GM21381 (cell line): ENCODE data around the gene PBX3.

Experiments
- ATAC-seq: cut with Tn5 transposase; IDR thresholded peaks from one replicate; pipeline ENCODE4 v1.9.1; 2021; ENCODE audit warnings: mild to moderate bottlenecking, moderate library complexity; ENCODE audit not compliant: unreplicated experiment

The PBX3 gene

DNA sequence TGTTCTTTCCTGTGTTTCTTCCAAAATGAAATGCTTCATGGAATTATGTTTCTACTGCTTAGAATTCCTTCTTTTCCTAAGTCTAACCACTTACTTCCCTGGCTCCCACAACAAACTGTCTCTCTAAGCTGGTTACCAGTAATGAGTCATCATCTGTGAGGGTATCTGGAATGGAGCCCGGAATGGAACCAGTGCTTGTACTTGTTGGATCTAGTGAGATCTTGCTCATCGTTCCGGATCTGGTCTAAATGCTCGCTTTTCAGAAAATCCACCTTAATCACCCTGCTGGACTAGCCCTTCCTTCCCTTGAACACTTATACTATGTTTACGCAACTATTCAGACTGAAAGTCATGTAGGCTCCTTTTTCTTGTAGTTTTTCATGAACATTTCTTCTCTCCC lies 184.8 kb downstream of the PBX3 start:
- ATAC-seq: no peak

DNA sequence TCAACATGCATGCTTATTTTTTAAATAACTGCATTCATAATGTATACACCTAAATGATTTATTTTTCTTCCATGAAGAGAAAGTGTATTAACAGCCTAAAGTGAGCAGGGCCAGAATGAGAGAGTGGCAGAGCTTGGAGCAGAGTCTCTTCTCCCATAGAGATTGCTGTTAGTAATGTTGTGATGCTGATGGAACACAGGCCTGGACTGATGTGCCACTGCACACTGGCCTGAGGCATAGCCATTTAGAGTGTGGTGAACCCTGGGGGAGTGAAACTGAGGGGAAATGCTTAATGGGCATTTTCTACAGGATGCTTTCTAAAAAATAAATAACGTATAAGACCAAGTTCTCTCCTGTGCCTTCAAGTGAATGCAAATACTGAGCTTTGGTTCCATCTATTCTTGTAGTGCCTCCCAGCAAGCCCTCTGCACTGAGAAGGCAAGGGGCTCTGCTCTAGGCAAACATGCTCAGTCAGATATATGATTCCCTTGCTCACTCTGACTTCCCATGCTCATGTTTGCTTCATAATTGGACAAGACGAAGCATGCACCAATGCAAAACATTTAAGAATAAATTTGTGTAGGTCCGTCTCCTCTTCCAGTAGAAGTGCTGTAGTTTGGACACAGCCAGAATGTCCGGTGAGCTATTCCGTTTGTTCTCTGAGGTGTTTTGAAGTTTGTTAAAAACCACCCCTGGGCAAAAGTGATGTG lies 185.7 kb downstream of the PBX3 start:
- ATAC-seq: no peak

DNA sequence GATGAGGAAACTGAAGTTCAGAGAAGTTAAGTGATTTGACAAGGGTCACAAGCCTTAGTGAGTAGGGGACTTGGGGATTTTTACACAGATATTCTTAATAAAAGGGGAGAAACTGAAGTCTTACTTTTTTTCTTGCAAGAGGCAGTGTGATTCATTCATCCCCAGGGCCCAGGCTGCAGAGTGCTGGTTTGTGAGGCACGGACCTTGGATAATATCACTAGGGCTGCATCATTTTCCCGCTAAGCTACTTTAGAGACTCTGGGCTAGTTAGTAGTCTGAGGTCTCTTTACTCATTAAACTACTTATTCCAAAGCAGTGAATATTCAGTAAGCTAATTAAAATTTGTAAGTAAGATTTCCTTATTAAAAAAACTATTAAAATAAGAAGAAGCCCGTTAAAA lies 195.0 kb downstream of the PBX3 start:
- ATAC-seq: no peak

DNA sequence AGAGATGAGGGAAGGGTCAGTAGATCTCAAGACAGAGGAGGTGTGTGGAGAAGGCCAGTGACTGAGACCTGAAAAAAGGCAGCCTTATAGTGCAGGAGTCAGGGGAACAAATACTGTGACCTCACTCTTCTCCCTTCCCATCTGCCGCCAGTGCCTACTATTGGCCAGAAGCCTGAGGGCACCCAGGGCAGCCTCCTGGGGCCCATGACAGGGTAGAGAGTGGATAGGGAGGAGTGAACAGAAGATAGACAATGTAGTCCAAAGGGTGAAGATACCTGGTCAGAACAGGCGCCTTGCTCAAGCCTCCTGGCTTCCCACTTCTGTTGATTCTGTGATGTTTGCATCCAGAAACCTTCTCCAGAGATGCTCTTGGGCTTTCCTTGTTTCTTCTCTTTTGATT lies 196.7 kb downstream of the PBX3 start:
- no peak for ATAC-seq

DNA sequence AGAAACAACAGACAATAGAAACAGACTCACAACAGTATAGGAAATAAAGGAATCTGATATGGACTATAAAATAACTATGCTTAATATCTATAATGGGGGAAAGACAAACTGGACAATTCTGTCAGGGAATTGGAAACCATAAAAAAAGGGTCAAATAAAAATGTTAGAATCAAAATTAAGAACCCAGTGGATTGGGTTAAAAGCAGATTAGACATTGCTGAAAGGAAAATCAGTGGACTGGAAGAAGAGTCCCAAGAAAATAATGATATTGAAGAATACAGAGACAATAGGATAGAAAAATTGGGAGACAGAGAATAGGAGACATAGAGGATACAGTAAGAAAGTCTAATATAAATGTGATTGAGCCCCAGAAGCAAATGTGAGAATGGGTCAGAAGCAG lies 199.2 kb downstream of the PBX3 start:
- ATAC-seq: no peak

DNA sequence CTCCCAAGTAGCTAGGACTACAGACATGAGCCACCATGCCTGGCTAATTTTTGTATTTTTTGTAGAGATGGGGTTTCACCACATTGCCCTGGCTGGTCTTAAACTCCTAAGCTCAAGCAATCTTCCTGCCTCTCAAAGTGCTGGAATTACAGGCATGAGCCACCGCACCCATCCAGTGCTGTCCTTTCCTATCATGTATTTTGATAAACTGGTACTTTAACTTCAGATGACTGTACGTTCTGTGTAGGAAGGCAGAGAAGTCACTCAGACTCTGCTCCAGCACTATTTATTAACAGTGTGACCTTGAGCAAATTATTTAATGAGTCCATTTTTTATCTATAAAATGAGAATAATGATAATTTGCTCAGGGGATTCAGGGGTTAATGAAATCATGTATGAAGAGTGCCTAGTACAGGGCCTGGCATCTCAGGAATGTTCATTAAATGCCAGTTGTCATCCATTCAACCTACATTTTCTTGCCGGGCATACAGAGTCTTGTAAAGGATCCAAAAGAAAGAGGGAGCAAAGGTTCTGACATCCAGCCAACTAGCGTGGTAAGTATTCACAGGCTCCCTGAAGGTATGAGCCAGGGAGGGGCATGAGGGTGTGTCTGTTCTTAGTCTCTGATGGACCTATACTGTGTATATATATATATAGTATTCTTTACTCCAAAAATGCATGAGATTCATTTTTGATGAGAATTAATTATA lies 201.9 kb downstream of the PBX3 start:
- no peak for ATAC-seq

DNA sequence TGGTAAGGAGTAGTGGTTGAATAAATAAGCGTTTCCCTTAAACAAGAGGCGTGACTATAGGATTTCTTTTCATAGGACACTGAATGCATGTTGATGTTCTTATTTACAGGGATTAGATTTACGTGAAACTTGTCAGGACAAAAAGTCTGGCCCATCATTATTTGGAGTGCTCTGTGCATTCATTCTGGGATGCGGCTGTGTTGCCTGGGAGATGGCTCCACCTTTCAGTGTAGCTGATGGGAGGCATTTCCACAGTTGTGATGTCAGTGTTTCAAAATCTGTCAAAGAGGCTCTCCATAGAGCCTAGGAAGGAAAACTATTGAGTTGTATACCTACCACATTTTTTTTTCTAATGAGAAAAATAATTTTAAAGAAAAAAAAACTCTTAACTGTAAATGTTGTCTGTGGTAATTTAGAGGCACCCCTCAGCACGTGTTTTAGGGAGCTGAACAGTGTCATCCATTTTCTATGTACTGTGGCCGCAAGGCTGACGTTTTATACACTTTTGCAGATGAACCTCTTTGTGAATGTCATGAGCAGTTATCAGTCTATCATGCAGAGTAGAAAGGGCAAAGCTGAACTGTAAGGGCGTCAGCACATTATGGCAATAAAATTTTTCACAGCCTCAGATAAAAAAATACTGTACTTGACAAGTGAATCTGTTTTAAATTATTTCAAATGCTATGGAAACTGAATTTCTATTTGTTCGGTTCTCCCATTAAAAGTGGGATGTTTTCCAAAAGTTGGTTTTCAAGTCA lies 202.7 kb downstream of the PBX3 start:
- ATAC-seq: no peak

DNA sequence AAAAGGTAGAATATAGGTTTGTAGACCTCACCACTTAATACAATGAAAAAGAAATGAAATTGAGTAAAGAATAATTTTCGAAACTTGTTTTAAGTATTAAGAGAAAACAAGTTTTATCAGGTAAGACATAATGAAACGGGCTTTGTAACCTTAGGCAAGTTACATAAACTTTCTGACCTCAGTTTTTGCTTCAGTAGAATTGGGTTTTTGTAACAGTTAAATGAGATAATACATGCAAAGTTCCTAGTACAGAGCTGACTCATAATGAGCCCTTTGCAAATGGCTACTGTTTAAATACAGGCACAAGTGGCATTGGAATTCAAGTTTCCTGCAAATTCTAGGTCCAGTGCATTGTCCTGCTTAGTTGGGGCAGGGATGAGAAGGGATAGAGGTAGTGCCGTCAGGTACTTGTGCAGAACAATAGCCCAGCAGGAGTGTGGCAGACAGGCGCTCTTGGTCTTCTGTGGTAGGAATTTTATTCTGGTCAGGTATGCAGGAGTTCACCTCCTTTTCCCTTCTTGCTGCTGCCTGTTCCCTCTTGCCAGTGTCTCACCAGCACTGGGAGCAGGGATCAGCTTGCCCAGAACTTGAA lies 203.8 kb downstream of the PBX3 start:
- no peak for ATAC-seq

DNA sequence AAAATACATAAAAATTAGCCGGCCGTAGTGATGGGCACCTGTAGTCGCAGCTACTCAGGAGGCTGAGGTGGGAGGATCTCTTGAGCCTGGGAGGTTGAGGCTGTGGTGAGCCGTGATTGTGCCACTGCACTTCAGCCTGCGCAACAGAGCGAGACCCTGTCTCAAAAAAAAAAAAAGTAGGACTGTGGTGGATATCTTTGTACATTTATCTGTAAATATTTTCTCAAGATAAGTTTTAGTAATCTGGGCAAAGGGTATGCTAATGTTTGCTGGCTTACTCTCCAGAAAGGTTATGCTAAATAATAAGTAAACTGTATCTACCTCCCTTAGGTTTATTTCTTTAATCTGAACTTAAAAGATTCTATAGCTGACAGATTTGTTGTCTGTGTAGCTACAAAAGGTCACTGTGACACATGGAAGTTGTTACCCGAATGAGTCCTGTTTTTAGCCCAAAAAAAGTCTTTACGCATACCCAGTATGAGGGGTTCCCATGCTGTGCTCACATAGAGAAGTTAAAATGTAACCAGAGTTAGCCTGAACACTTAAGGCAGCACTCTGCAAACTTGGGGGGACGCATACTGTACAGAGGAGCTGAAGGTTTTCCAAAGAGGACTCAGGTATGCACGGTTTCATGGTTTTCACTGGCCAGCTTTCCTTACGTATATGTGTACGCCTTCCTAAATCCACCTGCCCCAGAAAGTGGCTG lies 206.3 kb downstream of the PBX3 start:
- ATAC-seq: no peak

DNA sequence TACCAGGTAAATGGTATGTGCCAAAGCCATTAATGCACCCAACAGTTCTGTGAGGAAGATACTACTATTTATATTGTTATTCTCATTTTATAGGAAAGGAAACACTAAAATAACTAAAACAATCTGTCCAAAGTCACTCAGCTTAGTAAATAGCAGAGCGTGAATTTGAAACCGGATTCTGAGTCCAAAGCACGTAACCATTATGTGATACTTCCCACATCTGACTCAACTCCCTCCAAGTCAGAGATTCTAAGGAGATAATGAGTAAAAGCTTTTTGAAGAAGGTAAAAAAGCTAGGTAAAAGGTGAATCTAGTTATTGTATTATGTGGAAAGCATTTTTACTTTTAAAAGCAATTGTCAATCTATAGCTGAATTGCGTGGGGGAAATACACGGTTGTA lies 208.9 kb downstream of the PBX3 start:
- no peak for ATAC-seq

DNA sequence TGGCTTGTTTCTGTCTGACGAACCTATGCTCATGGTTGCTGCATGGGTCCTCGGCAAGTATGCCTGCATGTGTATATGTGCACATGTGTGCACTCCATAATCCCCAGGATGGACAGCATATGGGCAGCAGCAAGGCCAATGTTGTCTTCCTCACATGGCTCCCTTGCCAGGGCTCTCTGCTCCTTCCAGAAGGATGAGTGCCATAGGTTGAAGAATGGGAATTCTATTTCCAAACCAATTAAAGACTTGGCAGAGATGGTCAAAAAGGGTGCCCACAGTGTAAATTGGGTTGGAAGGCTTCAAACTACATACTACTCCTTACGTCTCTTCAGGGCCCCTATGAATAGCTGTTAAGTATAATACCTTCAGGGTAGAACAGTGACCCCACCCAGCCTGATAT lies 212.1 kb downstream of the PBX3 start:
- no peak for ATAC-seq

DNA sequence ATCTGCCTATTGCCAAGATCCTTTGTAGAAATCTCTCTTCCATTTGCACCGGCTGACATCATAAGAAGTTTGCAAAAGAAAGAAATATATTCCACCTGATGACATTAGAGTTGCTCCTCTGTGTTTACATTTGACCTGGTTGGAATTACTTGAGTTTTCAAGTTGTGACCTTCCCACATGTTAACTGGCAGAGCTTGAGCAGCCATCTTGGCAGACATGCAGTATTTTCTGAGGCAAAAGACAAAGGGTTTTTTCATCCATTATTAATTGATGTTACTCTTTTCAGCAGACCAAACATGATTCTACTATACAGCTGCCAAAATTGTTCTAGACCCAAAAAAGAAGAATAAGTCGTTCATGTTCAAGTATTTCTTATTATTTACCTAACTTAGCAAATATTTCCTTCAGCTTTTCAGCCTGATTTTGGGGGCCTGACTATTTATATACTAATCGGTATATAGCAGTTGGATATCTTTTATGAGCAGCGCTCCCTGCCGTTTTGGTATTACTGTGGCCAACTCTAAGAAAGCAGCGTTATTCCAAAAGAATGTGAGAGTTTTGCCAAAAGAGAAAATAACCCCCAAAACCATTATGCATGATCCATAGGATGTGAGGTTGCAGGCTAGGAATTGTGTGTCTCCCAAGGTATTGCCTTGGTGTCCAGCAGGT lies 212.9 kb downstream of the PBX3 start:
- ATAC-seq: no peak

DNA sequence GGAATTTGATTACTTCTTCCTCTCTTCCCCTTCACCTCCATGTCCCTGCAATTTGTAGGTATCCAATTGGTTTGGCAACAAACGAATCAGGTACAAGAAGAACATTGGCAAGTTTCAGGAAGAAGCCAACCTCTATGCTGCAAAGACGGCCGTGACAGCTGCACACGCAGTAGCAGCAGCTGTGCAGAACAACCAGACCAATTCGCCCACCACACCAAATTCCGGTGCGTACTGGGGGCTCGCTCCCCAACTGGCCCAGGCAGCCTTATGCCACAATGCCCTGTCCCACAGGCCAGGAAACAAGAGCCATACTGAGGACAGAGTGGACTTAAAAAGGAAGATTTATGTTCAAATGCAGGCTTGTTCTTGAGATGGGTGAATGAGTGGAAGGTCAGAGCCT lies 213.5 kb downstream of the PBX3 start:
- ATAC-seq: no peak

DNA sequence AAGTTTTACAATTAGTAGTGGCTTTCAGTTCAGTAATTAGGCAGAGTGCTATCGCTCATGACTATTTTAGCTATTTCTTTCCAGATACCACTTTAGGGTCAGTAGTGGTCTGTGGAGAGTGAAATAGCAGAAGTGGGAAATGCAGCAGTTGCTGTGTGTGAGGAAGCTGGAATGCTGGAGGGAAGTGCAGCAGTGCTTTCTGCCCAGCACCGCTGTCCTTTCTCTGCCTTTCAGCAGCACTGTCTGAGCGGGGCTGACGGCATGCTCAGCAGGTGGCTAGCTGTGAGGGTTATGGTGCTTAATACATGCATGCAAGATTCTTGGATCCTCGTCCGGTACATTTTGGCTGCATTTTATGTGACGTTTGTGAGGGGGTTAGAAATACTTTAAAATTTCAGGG lies 213.9 kb downstream of the PBX3 start:
- ATAC-seq: no peak

DNA sequence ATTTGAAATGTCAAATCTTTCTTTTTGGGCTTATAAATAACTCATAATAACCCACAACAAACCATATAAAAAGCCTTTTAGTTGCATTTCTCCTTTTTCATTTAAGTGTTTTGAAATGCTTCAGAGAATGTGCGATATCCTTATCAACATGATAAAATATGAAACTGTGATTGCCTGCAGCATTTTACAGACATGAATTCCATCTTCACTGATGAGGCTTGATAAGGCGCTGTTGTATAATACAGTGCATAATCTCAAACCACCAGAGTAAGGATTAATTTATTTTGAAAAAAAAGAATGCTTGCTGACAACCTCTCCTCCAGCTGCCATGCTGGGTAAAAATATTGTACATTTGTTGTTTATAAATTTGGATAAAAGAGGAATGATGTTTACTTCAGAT lies 216.8 kb downstream of the PBX3 start:
- ATAC-seq: no peak

DNA sequence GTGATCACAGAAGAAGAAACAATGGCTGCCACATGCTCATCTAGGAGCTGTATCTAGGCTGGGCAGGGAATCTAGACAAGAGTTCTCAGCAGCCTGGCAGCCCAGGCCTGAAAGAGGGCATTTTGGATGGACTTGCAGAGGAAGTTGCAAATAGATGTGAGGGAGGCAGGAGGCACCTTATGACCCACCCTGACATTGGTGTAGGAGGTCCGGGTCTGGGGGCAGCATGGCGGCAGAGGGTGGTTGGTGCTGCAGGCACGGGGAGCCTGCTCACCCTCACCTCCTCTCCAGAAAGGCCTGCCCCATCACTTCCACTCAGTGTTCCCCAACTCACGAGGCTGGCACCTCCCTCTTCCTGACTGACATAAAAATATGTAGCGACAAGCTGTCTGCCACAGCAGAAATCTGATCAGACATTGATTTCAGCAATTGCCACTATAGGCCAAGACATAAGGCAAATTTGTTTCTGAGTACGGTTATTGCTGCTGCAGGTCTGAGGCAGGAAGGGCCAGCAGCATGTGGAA lies 217.6 kb downstream of the PBX3 start:
- ATAC-seq: no peak

DNA sequence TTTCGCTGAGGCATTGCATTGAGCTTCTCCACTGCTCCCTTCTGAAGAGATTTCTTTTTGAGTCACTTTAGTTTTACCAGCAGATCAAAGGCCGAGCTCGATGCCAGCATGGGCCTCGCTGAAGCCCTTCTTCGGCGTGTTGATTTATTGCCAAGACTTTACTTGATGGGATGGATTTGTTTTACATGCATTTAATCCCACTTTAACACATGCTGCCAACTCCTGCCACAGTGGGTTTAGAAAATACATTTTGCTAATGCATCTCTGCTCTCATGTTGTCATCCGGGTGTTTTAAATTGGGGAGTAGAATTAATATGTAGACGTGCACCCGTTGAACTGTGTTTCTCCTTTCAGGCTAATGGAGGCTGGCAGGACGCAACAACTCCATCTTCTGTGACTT lies 218.3 kb downstream of the PBX3 start:
- no peak for ATAC-seq

DNA sequence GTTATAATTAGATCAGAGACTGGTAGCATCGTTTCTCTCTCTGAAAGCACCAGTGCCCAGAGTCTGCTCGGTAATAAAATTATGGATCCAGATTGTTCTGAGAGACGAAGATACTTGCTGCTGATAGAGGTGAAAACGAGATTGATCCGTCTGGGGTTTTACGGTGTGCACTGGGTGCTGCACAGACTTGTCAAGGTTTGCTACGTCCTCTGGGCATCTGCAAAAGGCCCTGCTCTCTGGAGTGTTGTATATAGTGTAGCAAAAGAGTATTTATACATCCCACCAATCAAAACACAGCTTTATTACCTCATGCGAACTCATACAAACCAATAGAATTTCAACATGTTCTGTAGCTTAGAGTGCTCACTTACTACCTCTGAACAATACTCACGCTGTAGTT lies 219.3 kb downstream of the PBX3 start:
- ATAC-seq: no peak

DNA sequence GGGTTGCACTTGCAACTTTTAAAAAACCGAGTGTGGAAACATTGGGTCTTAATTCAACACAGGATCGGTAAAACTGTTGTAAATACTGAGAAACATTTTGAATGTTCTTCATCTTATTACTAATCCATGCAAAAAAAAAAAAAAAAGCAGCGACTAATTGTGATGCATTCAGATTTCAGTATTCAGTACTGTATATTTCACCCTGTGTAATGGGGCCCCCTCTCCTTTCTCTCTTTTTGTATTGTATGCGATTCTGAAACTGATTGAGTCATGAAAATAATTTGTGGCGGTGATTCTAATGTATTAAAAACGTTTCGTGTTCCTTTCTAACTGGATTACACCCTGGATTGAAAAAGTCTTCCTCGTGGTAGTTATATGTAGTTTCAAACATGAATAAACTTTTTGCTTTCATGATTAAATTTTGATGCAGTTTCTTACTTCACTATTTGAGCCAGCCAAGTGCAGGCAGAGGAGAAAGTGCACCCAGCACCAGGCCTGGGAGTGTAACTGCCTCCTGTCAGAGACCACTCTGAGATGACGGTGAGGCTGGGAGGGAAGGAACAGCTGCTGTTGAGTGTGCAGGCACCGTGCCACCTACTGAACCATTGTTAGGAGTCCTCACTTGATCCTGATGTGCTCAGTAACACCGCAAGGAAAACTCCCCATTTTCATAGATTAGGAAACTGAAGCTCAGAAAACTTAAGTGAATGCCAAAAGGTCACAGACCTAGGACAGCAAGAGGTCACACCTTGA lies 220.0 kb downstream of the PBX3 start:
- no peak for ATAC-seq
